Measurements from ENCODE around the gene RPTOR.
A peak's percentile ranks its signal among the peaks of the same experiment; 100 is the strongest.

Gene RPTOR

DNA sequence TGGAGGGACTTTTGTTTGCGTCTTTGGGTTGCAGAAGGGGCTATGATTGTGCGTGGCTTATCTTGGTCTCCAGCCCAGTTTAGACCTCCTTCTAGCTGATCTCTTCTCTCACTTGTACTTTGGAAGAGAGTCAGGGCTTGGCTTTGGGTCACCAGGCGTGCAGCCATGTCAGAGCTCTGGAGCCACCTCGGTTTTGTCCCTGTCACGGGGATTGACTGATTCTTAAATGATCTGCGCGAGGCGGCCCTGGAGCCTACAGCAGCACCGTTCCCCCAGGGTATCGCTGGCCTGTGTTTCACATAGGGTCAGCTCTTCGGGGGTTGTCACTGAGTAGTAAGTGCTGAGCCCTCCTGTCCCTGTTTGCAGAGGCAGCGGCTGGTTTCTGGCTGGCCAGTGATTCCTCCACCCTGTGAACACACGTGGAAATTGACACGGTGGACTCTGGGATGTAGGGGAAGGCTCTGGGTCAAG is 237.2 kb downstream of the RPTOR start:
- H3K4me3 ChIP-seq (ENCODE audit: low read depth, low read length): no peak overlapping the region
- in situ Hi-C loops (cut with HindIII; ENCODE audit: low sequenced_read_pairs): no loop called here
- DNase-seq (ENCODE audit: low read depth): no peak
- TF ChIP-seq, protein P1, sequence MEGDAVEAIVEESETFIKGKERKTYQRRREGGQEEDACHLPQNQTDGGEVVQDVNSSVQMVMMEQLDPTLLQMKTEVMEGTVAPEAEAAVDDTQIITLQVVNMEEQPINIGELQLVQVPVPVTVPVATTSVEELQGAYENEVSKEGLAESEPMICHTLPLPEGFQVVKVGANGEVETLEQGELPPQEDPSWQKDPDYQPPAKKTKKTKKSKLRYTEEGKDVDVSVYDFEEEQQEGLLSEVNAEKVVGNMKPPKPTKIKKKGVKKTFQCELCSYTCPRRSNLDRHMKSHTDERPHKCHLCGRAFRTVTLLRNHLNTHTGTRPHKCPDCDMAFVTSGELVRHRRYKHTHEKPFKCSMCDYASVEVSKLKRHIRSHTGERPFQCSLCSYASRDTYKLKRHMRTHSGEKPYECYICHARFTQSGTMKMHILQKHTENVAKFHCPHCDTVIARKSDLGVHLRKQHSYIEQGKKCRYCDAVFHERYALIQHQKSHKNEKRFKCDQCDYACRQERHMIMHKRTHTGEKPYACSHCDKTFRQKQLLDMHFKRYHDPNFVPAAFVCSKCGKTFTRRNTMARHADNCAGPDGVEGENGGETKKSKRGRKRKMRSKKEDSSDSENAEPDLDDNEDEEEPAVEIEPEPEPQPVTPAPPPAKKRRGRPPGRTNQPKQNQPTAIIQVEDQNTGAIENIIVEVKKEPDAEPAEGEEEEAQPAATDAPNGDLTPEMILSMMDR (IDR thresholded peaks at IDR 0.05; ENCODE audit: low read depth, low read length, missing control alignments): no peak

DNA sequence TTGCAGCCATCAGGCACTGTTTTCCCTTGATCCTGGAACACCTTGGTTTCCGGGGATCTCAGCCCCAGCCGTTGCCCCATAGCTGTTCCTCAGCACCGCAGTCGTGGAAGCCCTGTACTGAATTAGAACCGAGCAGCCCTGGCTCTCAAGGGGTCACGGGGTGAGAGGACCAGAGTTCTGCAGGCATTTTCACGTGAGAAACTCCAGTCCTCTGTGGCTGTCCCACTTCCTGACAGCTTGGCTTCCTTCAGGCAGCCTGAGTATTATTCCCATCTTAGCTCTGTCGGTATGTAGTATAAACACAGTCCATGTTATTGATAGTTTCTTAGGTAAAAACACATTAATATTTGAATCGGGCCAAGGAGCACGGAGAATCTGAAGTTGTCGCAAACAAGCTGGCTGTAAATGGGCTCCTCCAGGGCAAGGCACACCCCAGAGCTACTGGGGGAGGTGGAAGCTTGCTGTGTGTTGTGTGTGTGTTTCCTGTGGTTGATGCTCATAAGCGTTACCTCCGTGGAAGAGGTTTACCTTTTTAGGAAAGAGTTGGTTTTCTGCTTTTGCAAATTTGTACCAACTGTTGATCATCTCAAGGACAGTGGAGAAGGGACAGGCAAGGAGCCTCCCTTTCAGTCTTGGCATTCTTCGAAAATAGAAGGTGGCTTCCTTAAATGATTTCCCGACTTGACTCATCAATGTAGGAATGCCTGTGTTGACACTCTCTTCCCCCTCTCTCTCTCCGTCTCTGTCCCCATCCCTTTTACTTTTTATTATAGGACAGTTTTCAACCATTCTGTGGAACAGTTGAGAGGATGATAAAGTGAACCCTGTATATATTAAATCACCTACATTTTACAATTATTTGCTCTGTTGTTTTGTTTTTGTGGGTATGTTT is 238.1 kb downstream of the RPTOR start:
- no peak for DNase-seq (ENCODE audit: low read depth)
- in situ Hi-C loops (cut with HindIII; ENCODE audit: low sequenced_read_pairs): no loop called here
- H3K4me3 ChIP-seq (ENCODE audit: low read depth, low read length): no peak overlapping the region
- TF ChIP-seq, protein P1 (IDR thresholded peaks at IDR 0.05; ENCODE audit: low read depth, low read length, missing control alignments): no peak

DNA sequence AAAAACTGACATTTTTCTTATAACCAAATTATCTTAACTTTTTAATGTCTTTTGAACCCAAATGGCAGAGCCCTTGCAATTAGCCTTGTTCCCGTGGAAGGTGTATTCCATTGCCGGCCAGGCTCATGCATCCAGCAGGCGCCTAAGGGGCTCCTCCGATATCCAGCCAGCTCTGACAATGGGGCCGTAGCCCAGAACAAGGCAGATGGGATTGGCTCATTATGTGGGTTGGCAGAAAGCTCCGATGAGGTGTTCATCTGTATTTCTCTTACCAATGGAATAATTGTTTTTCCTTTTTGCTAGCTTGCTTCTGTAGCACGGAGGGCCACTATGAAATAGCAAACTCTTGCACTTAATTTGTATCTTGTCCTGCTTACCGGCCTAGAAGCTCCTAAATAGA is 238.8 kb downstream of the RPTOR start:
- in situ Hi-C loops (cut with HindIII; ENCODE audit: low sequenced_read_pairs): no loop called here
- H3K4me3 ChIP-seq (ENCODE audit: low read depth, low read length): no peak overlapping the region
- TF ChIP-seq, protein P1 (IDR thresholded peaks at IDR 0.05; ENCODE audit: low read depth, low read length, missing control alignments): no peak
- no peak for DNase-seq (ENCODE audit: low read depth)

DNA sequence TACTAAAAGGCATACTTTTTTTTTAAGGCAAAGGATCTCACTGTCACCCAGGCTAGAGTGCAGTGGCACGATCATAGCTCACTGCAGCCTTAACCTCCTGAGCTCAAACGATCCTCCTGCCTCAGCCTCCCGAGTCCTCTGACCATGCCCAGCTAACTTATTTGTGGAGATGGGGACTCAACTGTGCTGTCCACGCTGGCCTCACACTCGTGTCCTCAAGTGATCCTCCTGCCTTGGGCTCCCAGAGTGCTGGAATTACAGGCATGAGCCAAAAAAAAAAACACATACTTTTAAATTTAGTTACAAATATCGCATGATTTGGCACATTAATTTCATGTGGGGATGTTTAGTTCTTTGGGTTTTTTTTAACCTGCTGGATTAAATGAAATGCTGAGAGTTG is 239.3 kb downstream of the RPTOR start:
- peak; percentile 42 for DNase-seq (ENCODE audit: low read depth)
- in situ Hi-C loops (cut with HindIII; ENCODE audit: low sequenced_read_pairs): no loop called here
- no peak overlapping the region for H3K4me3 ChIP-seq (ENCODE audit: low read depth, low read length)

DNA sequence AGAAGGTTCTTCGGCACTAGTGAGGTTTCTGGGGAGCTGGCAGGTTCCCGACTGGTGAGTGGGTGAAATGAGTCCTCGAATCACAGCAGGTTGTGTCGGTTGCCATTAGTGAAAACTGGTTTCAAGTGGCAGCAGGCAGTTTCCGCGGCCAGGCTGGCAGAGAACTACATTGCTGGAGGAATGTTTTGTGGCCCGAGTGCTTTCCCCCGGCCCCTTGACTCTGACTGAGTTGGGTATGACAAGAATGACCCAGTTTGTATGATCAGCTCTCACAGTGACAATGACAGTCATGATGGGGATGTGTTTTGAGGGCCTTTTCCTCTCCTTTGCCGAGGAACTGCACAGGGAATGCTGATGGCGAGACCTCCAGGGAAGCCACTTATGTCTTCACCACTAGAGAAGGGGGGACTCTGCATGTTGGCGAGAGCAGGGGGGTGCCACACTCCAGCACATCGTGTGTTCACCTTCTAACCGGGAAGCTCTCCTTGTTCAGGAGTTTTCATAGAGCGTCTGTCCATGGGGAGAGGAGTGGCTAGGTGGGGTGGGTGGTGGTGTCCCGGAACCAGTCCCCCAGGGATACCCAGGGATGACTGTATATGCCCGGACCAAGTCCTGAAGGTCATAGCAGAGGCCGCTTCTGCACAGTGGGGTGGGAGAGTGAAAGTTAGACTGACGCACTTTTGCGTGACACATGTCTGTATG is 241.0 kb downstream of the RPTOR start:
- no peak for DNase-seq (ENCODE audit: low read depth)
- in situ Hi-C loops (cut with HindIII; ENCODE audit: low sequenced_read_pairs): no loop called here
- TF ChIP-seq, protein P1 (IDR thresholded peaks at IDR 0.05; ENCODE audit: low read depth, low read length, missing control alignments): no peak
- H3K4me3 ChIP-seq (ENCODE audit: low read depth, low read length): no peak overlapping the region

More for the DNA sequence above, 239.3 kb downstream of the RPTOR start:
- TF ChIP-seq, protein P1 (IDR thresholded peaks at IDR 0.05; ENCODE audit: low read depth, low read length, missing control alignments): no peak

DNA sequence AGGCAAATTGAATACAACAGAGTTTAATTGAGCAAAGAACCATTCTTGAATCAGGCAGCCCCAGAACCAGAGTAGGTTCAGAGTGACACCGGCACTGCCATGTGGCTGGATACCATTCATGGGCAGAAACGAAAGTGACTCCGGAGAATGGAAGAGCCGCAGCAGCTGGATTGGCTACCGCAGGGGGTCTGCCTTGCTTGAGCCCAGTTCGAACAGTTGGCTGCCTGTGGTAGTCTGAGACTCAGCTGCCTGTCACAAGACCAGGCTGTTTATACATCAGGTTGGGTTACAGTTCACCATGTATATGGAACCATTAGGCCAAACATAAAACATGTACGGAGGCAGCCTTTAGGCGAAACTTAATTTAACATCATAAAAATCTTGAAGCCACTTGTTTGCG is 241.8 kb downstream of the RPTOR start:
- H3K4me3 ChIP-seq (ENCODE audit: low read depth, low read length): no peak overlapping the region
- in situ Hi-C loops (cut with HindIII; ENCODE audit: low sequenced_read_pairs): no loop called here
- DNase-seq (ENCODE audit: low read depth): no peak
- TF ChIP-seq, protein P1 (IDR thresholded peaks at IDR 0.05; ENCODE audit: low read depth, low read length, missing control alignments): no peak
